ENCODE measurements around the gene MXD4. TPM values are rescaled to one million over a fixed set of nuclear protein-coding genes. Genes with fewer than 3 reads are reported as not detected.

MXD4 gene, protein sequence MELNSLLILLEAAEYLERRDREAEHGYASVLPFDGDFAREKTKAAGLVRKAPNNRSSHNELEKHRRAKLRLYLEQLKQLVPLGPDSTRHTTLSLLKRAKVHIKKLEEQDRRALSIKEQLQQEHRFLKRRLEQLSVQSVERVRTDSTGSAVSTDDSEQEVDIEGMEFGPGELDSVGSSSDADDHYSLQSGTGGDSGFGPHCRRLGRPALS
- polyA plus RNA-seq (2013, experiment 1 of 2; ENCODE audit: insufficient read length): 53.8 TPM
- polyA plus RNA-seq (2013, experiment 2 of 2; ENCODE audit: insufficient read length): 47.6 TPM

DNA sequence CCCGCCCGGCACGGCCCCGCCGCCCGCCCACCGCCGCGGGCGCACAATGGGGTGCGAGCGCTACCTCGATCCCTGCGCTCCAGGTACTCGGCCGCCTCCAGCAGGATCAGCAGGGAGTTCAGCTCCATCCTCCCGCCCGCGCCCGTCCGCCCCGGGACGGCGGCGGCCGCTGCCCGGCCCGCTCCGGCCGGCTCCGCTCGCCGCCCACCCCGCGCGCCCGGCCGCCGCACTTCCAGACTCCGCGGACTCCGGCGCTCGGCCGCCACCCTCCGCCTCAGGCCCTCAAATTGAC lies at the start of gene MXD4:
MXD4 (minus strand) TSS at position 257 of the 292 bp plus-strand sequence; CDS start at position 128, 129 bp downstream.
- DNase-seq: no peak

DNA sequence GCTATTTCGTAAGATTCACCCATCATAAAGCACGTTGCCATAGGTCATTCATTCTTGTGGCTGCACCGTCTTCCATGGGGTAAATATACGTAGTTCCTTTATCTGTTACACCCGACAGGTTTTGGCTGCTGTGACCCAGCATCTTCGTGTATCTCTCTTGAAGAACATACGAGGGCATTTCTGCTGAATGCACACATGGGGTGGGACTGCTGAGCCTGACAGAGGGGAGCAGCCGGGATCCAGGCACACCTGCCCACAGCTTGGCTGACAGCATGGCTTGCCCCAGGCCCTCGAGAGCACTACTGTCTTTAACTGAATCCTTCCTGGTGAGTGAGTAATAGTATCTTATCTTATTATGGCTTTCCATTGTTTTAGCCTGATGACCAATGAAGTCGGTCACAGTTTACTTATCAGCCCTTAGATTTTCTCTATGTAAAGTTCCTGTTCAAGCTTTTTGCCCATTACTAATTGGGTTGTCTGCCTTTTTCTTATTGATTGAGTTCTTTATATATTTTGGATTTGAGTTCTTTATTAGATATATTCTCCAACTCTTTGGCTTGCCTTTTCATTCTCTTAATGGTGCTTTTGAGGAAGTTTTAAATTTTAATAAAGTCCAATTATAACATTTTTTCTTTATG lies 45.0 kb upstream of the MXD4 start:
- DNase-seq: no peak

DNA sequence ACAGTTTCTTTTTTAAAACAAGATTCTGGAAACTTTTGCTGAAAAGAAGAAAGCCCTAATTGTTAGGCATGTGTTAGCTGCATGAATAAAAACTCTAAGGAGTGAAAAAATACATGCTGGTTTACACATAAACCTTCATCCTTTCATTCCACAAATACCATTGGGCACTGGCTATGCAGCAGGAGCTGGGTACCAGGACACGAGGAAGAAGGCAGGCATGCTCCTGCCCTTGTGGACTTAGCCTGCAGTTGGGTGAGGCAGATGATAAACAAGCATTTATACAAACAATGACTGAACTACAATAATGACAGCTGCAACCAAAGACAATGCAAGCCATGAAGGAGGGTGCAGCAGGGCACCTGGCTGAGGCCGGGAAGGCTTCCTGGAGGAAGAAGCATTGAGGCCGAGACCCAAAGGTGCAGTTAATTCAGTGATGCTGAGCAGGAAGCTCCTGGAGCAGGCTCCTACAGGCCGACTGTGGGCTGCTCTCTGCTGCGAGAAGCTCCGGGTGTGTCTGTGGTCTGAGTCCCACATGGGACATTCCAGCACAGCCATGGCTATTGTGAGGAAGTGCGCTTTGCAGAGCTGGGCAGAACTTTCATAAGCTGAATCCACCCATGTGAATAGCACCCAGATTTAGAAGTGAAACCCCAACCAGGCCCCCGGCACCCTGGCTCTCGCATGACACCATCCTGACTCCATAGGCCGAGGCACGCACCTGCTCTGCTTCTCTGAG lies 44.0 kb upstream of the MXD4 start:
- DNase-seq: no peak

DNA sequence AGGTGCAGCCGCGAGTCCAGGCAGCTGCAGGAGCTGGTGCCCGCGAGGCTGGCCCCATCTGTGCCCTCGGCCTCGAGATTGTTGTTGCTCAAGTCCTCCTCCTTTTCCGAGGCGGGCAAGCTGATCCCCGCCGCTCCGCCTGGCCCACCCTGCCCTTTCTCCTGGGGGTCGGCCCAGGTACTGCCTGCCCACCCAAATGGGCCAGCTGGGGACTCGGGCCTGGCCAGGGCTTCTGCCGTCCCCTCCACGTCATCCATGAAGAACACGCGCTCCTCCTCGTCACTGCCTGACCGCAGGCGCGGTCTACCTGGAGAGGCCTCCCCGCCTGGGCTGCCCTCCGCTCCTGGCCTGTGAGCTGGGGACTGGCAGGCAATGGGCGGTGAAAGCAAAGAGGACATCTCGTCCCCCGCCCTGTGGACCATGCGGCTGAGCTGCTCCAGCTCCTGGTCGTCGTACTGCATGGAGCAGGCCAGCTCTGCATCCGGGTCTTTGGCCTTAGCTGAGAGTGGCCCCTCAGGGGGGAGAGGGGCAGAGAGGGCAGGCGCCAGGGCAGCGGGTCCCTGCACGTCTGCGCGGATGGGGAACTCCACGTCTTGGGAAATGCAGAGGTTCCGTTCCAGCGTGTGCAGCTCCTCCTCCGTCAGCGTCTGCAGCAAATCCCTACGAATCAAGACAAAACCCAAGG lies 43.1 kb upstream of the MXD4 start:
- no peak for DNase-seq

DNA sequence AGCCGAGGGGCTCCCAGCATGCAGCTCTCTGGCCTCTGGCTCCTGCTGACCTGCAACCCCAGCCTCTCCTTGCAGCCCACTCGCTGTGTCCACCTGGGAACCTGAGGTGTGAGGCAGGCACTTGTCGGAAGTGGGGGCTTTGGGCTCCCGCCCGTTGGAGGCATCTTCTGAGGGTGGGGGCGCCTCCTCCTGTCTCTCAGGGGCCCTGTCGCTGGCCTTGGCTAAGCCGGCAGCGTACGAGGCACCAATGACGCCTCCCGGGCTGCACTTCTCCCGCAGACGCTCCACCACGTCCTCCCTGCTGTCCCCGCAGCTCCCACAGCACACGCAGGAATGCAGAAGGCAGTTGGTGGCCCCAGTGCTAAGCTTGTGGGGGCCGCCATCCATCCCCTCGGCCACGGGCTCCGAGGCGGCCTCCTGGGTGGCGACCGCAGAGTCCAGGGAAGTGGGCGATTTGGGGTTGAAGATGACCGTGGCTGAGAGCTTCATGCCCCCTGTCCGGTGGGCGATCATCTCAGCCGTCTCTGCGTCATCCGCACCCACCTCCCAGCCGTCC lies 42.5 kb upstream of the MXD4 start:
- DNase-seq: no peak

DNA sequence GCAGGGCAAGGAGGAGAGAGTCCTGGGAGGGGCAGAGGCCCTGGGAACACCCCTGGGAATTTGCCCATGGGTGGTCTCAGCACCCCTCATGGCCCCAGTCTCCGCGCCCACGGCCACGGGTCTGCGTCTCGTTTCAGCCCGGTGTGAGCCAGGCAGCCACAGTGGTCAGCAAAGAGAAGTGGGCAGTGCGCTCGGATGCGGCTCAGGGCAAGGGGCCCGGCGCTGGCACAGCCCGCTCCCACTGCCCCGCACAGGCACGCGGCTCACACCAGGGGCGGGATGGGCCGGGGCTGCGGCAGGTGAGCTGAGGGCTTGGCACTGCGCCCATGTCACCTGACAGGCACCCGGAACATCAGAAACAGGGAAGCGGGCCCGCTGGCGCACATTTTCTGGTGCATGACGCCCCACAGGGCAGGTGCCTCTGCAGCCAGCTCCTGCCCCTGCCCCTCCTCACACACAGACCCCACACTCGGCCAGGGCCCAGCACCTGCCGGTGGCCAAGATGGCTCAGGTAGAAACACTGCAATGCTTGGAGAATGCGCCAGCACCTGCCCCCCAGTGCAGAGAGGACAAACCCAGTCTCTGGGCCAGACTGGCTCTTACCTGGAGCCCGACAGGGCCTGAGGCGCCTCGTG lies 41.9 kb upstream of the MXD4 start:
- no peak for DNase-seq

DNA sequence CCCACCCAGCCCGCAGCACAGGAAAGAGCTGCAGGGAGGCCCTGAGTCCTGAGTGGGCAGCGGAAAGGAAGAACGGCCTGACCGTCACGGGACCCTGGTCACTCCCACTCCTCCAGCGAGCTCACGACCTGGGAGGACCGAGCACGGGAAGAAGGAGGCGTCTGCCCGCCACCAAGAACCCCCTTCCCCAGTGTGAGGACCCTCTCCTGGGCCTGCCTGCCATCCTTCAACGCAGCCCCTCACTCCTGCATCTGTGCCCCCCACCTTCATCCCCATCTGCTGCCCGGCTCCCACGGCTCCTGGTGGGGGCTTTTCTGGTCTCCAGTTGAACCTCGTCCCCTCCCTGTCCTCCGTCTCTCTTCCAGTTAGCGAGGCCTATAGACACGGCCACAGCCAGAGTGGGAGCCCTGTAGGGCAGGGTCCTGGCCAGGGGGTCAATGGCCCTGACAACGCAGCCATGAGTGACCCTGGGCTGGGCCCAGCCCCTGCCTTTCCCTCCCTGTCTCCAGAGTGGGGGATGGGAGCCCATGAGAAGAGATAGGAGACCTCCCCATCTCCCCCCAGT lies 41.3 kb upstream of the MXD4 start:
- no peak for DNase-seq

DNA sequence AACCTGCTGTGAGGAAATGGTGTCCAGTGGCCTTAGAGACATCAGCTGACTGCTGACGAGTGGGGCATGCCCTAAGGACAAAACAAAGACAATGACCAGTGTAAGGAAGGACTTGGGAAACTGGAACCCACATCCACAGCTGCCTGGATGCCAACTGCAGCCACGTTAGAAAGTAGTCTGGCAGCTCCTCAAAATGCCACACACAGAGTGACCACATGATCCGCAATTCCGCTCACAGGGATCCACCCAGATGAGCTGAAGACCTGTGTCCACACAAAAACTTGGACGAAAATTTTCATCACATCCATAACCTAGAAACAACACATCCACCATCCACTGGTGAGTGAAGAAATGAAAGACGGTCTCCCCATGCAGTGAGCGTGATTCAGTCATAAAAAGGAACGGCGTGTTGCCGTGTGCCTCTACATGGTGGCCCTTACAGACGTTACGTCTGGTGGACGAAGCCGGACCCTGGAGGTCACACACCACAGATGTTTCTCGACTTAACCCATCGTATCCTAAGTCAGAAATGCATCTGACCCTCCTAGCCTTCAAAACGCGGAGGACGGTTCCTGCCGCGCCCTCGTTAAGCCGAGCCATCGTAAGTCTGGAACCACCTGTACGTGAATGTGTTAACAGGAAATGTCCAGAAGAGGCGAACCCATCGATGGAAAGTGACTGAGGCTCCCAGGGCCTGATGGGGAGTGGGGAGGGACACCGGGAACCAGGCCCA lies 40.6 kb upstream of the MXD4 start:
- DNase-seq: no peak

DNA sequence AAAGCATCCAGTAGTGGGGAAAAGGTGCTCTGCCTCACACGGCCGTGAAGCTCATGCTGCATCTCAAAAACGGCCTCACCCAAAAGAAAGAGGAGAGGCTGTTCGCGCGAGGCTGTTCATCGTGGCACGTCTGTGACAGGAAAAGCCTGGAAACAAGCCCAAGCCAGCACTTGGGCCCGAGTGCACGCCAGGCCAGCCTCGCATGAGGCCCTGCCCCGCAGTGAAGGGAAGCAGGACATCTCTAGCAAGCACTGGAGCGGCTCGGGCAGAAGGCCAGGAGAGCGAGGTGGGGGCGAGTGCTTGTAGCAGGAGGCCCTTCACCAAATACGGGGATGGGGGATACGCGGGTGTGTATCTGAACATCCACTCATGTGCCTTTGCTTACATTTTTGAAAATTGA lies 39.9 kb upstream of the MXD4 start:
- no peak for DNase-seq

DNA sequence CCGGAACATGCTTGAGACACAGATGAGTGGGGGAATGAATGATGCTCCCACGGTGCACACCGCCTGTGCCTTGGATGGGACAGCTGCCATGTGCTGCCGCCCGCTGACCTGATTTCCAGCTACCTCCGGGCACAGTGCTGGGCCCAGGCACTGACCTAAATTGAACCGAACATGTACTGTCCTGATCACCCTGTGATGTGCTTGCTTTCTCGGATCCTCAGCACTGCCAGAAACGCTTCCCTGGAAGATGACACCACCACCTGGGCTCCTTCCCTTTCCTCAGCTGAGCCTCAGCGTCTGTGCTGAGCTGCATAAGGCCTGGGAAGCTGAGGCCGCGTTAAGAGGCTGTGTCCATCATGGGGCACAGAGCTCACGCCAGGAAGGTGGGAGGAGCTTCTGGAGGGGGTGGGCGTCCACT lies 39.3 kb upstream of the MXD4 start:
- DNase-seq: no peak

DNA sequence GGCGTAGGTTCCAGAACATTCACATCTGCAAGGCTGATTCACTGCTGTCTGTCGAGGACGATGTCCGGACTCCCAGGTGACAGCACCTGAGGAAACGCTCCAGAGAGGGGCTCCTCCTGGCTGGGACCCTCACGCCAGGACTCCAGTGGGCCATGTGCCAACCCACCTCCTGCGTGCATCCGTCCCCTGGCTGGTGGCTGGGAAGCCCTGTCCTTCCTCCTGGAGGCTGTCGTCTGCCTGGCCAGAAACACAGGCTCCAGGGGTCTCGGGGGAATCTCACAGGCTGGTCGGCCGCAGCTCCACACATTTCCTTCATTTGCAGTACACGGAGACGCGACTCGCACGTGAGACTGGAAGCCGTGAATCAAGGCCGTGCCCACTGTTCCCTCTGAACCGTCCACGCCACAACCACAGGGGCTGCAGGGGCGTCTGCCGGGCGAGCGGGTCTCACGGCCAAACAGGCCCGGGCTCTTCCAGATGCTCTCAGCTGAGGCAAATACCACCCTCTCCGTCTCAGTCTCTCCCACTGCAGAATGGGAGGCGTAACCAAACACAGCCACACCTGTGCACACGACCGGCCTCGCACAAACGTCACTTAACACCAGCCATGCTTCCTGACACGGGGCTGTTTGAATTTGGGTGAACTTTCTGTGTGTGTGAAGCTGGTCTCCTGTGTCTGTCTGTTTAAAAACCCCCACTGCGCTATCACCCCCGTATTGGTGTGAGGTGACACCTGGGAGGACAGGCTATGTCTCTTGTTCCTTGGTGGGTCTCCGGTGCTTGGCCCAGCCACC lies 38.7 kb upstream of the MXD4 start:
- no peak for DNase-seq

DNA sequence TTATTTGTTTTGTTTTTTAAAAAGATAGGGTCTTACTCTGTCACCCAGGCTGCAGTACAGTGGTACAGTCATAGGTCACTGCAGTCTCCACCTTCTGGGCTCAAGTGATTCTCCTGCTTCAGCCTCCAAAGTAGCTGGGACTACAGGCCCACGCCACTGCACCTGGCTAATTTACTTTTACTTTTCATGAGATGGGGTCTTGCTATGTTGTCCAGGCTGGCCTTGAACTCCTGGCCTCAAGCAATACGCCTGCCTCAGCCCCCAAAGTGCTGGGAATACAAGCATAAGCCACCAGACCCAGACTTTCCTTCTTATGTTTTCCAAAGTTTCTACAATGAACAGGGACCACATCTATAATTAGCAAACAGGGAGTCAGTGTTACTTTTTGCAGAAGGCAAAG lies 37.9 kb upstream of the MXD4 start:
- no peak for DNase-seq

DNA sequence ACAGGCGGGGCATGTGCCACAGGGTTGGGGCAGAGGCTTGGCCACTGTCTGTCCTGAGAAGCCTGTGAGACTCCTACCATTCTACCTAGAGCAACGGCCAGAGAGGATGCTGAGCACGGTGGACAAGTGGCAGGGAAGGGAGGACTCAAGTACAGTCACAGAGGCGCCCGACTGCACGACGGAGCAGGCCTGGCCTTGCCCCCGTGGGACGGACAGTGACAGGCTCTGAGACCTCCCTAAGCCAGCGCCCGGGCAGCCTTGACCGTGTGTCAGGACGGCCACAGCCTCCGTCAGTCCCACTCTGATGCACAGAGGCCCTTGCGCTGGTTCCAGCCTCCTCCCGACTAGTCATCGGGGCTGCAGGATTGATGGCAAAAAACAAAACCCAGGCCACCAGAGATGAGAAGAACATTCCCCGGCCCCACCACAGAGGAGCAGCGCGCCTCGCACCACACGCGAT lies 36.7 kb upstream of the MXD4 start:
- peak; percentile 33 for DNase-seq

DNA sequence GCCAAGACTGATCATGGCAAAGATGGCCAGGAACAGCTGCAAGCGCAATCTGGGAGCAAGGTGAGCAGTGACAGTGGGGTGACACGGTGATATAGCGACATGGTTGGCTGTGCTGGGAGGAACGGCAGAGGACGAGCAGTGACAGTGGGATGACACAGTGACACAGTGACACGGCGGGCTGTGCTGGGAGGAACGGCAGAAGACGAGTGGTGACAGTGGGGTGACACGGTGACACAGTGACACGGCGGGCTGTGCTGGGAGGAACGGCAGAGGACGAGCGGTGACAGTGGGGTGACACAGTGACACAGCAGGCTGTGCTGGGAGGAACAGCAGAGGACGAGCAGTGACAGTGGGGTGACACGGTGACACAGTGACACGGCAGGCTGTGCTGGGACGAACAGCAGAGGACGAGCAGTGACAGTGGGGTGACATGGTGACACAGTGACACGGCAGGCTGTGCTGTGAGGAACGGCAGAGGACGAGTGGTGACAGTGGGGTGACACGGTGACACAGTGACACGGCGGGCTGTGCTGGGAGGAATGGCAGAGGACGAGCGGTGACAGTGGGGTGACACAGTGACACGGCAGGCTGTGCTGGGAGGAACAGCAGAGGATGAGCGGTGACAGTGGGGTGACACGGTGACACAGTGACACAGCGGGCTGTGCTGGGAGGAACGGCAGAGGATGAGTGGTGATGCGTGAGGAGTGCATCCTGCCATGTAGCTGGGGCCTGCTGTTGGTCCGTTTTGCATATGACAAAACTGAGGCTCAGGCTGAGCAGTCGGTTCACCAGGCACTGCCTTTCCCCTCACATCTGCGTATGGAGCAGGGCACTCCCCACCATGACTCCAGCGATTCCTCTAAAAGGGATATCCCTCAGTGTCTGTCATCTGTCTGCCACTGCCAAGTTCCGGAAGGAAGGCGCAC lies 36.0 kb upstream of the MXD4 start:
- DNase-seq: no peak

DNA sequence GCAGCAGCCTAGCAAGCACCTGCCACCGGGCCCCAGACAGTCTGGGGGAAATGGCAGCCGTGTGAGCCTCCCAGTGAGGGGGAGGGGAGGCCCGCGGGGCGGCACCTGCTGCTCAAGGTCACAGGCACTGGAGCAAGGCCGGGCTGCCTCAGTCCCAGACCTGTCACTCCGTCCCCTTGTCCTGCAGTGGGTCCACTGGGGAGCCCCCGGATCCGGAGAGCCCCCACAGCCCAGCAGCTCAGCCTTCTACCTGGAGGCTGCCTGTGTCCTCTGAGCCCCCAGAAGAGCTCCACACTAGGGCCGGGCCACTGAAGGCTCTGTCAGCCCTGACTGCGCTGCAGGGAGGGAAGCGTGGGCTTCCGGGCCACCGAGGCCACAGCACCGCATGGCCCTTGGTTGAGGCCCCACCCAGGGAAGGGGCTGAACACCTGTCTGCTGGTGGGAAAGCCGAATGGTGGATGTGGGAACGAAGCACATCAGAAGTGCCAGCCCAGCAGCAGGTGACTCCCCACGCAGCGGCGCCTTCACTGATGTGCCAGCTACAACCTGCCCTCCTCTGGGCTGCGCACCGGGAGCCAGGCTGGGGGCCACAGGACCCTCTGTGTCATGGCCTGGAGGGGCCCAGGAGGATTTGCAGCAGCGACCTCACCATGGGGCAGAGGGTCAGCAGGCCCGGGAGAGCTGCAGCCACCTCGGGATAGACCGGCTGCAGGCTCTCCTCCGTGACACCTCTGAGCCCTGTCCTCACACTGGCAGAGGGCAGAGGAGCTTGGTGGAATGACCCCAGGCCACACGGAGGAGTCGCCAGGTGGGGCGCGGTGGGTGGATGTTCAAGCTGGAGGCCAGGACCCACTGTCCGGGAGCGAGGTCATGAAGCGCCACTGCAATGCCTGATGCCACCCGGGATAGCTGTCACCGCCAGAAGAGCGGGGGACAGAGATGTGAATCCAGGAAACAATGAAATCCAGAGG lies 35.0 kb upstream of the MXD4 start:
- DNase-seq: no peak

DNA sequence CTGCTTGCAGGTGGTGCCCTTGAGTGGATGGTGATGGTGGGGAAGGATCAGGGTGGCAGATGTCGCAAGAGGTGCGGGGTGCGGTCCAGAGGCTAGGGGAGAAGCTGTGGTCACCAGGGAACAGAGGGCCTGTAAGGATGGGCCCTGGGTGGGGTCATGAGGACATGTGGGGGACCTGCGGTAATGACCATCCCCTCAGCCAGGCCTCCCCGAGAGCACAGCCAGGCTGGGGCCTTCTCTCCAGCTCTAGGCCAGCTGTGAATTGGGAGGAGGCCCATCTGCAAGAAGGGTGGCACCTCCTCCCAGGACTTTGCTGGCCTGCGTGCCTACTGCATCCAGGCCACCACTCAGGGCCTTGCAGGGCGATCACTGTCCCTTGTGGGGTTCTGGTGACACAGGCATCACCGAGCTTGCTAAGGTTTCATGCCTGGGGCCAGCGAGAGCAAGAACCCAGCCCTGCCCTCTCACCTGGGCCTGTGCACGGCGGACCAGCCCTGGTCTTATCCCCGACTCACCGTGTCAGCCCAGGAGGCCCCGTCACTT lies 34.1 kb upstream of the MXD4 start:
- no peak for DNase-seq

DNA sequence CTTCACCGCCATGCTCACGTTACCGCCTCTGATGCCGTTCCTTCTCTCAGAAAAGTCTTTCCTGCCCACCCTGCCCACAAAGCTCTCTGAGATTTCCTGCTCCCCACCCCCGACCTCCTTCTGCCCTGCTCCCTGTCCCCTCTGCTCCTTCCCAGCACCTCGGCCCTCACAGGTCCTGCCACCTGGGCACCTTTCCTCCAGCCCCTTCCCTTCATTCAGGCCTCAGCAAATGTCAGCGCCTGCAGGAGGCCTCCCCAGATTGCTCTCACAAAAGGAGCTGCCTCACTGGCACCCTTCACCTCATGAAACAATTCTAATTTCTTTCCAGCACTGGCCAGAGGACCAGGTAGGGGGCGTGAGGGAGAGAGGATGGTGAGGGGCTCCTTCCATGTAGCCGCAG lies 33.6 kb upstream of the MXD4 start:
- no peak for DNase-seq

DNA sequence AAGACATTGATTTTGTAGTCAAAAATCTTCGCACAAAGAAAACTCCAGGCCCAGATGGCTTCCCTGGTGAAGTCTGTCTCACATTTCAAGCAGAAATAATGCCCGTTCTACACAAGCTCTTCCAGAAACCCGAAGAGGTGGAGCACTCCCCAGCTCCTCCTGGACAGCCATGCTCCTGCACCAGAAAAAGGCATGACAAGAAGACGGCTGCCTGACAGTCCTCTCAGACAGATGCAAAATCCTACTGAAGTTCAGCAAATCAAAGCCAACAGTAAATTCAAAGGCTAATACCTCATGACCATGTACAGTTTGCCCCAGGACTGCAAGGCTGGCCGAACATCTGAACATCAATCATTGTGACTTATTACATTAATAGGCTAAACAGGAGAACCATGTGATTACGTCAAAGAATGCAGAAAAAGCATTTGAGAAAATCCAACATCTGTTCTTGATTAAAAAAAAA lies 30.8 kb upstream of the MXD4 start:
- DNase-seq: peak; percentile 70

Data from fibroblast of skin of scalp (primary cell).